Frontal cortex (tissue), 4 donors: ENCODE results near the gene KRT4. TPM values are rescaled to one million over a fixed set of nuclear protein-coding genes. Genes with fewer than 3 reads are reported as not detected.
"Not testable (repeated sequence)": the region's sequence is repeated elsewhere in the genome, so short reads cannot be mapped to it uniquely, and the experiment has no call there.

Source experiments
- DNase-seq, 2 donors: peaks; one replicate each; pipeline ENCODE4 v3.0.0; 2012; ENCODE audit warnings: low spot score in 2 of 2
- FAIRE-seq: peaks from 2 replicates; lab custom pipeline; 2012; peaks lifted over from hg19 to GRCh38; lab: Jason Lieb, UNC
- total RNA-seq: library from RNA; depleted of rRNA; stranded (reverse); fragments of >200 nt; gene quantifications from one replicate; pipeline ENCODE4 v1.2.3, GENCODE V29; 2014
- donor health status: control.
- donor health status: control.
- donor health status: control.

The KRT4 gene
- total RNA-seq, 1 donor from 2014 or later, result not detected

- no peak for DNase-seq
- FAIRE-seq, result no peak
Observed at GRCh38 chr12:52796839-52797528, 16.9 kb downstream of the KRT4 start.

GRCh38 chr12:52796429-52796794, 17.5 kb downstream of the KRT4 start:
- FAIRE-seq, result no peak
- DNase-seq, result no peak

GRCh38 chr12:52795694-52796428, 18.1 kb downstream of the KRT4 start, which contains the start of gene KRT3:
TSS of gene KRT3 (minus strand) at chr12:52796117. CDS start at chr12:52796042, 75 bp downstream.
- DNase-seq (no peak), FAIRE-seq (no peak)

GRCh38 chr12:52795332-52795674, 18.6 kb downstream of the KRT4 start:
- FAIRE-seq, DNase-seq: not testable (repeated sequence)

- FAIRE-seq (no peak), DNase-seq (no peak)
Observed at GRCh38 chr12:52794479-52795331, 19.2 kb downstream of the KRT4 start.

GRCh38 chr12:52792185-52793029, 21.5 kb downstream of the KRT4 start:
- FAIRE-seq, result no peak
- DNase-seq, result no peak

GRCh38 chr12:52791271-52792184, 22.4 kb downstream of the KRT4 start:
- FAIRE-seq (no peak), DNase-seq (no peak)

GRCh38 chr12:52790427-52791270, 23.3 kb downstream of the KRT4 start:
- no peak for FAIRE-seq

GRCh38 chr12:52789637-52790426, 24.1 kb downstream of the KRT4 start:
- peak in 1 of 2 donors; percentile 58 for DNase-seq
- FAIRE-seq, result no peak

More at GRCh38 chr12:52790427-52791270, 23.3 kb downstream of the KRT4 start:
- DNase-seq, result no peak

- FAIRE-seq (no peak), DNase-seq (no peak)
Observed at GRCh38 chr12:52788876-52789636, 24.9 kb downstream of the KRT4 start.

- no peak for FAIRE-seq
Observed at GRCh38 chr12:52788192-52788875, 25.6 kb downstream of the KRT4 start.

GRCh38 chr12:52787324-52788191, 26.4 kb downstream of the KRT4 start:
- no peak for FAIRE-seq
- no peak for DNase-seq

More at GRCh38 chr12:52788192-52788875, 25.6 kb downstream of the KRT4 start:
- DNase-seq, result no peak

GRCh38 chr12:52784909-52785308, 29.0 kb downstream of the KRT4 start:
- DNase-seq (no peak), FAIRE-seq (no peak)

- FAIRE-seq, result no peak
- DNase-seq, result no peak
Observed at GRCh38 chr12:52783563-52784316, 30.2 kb downstream of the KRT4 start.
